ENCODE measurements around the gene NUTM1. TPM values are rescaled to one million over a fixed set of nuclear protein-coding genes. Genes with fewer than 3 reads are reported as not detected.

The NUTM1 gene
- total RNA-seq: not detected in 3 replicates
- long read RNA-seq: 0 reads

- DNase-seq (ENCODE audit: low spot score): no peak
- H3K9me3 Mint-ChIP-seq (ENCODE audit: low read depth): no peaks in the 10 kb centered on the region
- H3K4me3 Mint-ChIP-seq (ENCODE audit: unreplicated experiment): no peak within 1 kb of the TSS
- TF ChIP-seq CTCF (IDR thresholded peaks at IDR 0.05): peak; percentile 98
- H3K27ac Mint-ChIP-seq (ENCODE audit: unreplicated experiment): peak within 1 kb of the TSS; percentile 70
- no peaks in the 10 kb centered on the region for H3K27me3 Mint-ChIP-seq (ENCODE audit: low read depth)
- H3K4me1 Mint-ChIP-seq (ENCODE audit: low read depth): peaks cover 33% of the 10 kb centered on the region
- H3K36me3 Mint-ChIP-seq (ENCODE audit: low read depth): peaks cover 10% of the 10 kb centered on the region
Measured at GRCh38 chr15:34342737-34343575, at the start of gene NUTM1, which contains the start of gene NOP10. NUTM1 (plus strand) TSS chr15:34343315; CDS start chr15:34343697, 382 bp downstream. NOP10 (minus strand) TSS chr15:34343136; CDS start chr15:34343073, 63 bp downstream.

DNA sequence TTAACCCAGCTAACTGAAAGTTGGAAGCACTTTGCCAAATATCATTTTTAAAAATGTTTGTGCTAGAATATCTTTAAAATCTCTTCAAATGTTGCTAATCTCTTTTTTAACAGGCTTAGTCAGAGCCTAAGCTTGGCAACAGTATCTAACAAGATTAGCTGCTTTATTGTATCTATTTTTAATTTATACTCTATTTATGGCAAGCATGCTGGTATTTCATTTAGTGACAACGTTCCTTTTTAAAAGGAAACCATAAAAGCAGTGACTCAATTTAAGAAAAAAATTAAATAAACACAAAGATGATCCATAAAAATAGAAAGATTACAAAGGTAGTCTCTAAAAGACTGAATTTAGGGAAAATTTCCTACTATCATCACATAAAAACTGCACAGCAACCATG lies 46.1 kb upstream of the NUTM1 start:
- DNase-seq (ENCODE audit: low spot score): no peak
- H3K4me3 Mint-ChIP-seq (ENCODE audit: unreplicated experiment): no peak overlapping the region
- peaks cover 21% of the 10 kb centered on the region for H3K4me1 Mint-ChIP-seq (ENCODE audit: low read depth)
- TF ChIP-seq CTCF (IDR thresholded peaks at IDR 0.05): no peak
- peaks cover 2% of the 10 kb centered on the region for H3K36me3 Mint-ChIP-seq (ENCODE audit: low read depth)
- H3K27me3 Mint-ChIP-seq (ENCODE audit: low read depth): no peaks in the 10 kb centered on the region
- no peaks in the 10 kb centered on the region for H3K9me3 Mint-ChIP-seq (ENCODE audit: low read depth)
- H3K27ac Mint-ChIP-seq (ENCODE audit: unreplicated experiment): peak overlapping the region; percentile 69

GRCh38 chr15:34301058-34301457 lies 42.1 kb upstream of the NUTM1 start:
- no peak overlapping the region for H3K27ac Mint-ChIP-seq (ENCODE audit: unreplicated experiment)
- H3K9me3 Mint-ChIP-seq (ENCODE audit: low read depth): peaks cover 7% of the 10 kb centered on the region
- TF ChIP-seq CTCF (IDR thresholded peaks at IDR 0.05): no peak
- H3K27me3 Mint-ChIP-seq (ENCODE audit: low read depth): no peaks in the 10 kb centered on the region
- peaks cover 43% of the 10 kb centered on the region for H3K4me1 Mint-ChIP-seq (ENCODE audit: low read depth)
- no peak overlapping the region for H3K4me3 Mint-ChIP-seq (ENCODE audit: unreplicated experiment)
- no peaks in the 10 kb centered on the region for H3K36me3 Mint-ChIP-seq (ENCODE audit: low read depth)
- no peak for DNase-seq (ENCODE audit: low spot score)

- TF ChIP-seq CTCF (IDR thresholded peaks at IDR 0.05): no peak
- Mint-ChIP-seq H3K4me1 (ENCODE audit: low read depth) (peaks cover 26% of the 10 kb centered on the region), H3K36me3 (ENCODE audit: low read depth) (peaks cover 2% of the 10 kb centered on the region), H3K4me3 (ENCODE audit: unreplicated experiment) (no peak overlapping the region), H3K9me3 (ENCODE audit: low read depth) (peaks cover 7% of the 10 kb centered on the region), H3K27me3 (ENCODE audit: low read depth) (no peaks in the 10 kb centered on the region), H3K27ac (ENCODE audit: unreplicated experiment) (peak overlapping the region; percentile 79)
- no peak for DNase-seq (ENCODE audit: low spot score)
Measured at GRCh38 chr15:34304613-34305012, 38.5 kb upstream of the NUTM1 start.

GRCh38 chr15:34311563-34311962 lies 31.6 kb upstream of the NUTM1 start:
- DNase-seq (ENCODE audit: low spot score): no peak
- Mint-ChIP-seq H3K4me3 (ENCODE audit: unreplicated experiment) (no peak overlapping the region), H3K27ac (ENCODE audit: unreplicated experiment) (no peak overlapping the region), H3K9me3 (ENCODE audit: low read depth) (no peaks in the 10 kb centered on the region), H3K36me3 (ENCODE audit: low read depth) (peaks cover 4% of the 10 kb centered on the region), H3K4me1 (ENCODE audit: low read depth) (peaks cover 8% of the 10 kb centered on the region), H3K27me3 (ENCODE audit: low read depth) (no peaks in the 10 kb centered on the region)
- no peak for TF ChIP-seq CTCF (IDR thresholded peaks at IDR 0.05)

All from chondrocyte (in vitro differentiated cells).